Neural crest cell (in vitro differentiated cells): ENCODE measurements around the gene CALHM1. TPM values are rescaled to one million over a fixed set of nuclear protein-coding genes. Genes with fewer than 3 reads are reported as not detected.

Source experiments
- DNase-seq: peaks from one replicate; pipeline ENCODE4 v3.0.0; 2021; ENCODE audit warnings: low read depth, mixed read lengths, low spot score
- H3K27ac Mint-ChIP-seq: one replicate; pipeline ENCODE4 v1.8.0; 2021; ENCODE audit warnings: mild to moderate bottlenecking, mixed read lengths; ENCODE audit not compliant: unreplicated experiment
- H3K27me3 Mint-ChIP-seq: 2 replicates; pipeline ENCODE4 v1.8.0; 2021; ENCODE audit warnings: low read depth, mild to moderate bottlenecking, mixed read lengths
- H3K36me3 Mint-ChIP-seq: 2 replicates; pipeline ENCODE4 v1.8.0; 2021; ENCODE audit warnings: low read depth, mild to moderate bottlenecking, mixed read lengths
- H3K4me1 Mint-ChIP-seq: 2 replicates; pipeline ENCODE4 v1.8.0; 2021; ENCODE audit warnings: mixed read lengths
- H3K4me3 Mint-ChIP-seq: one replicate; pipeline ENCODE4 v1.8.0; 2021; ENCODE audit warnings: mild to moderate bottlenecking, mixed read lengths
- H3K9me3 Mint-ChIP-seq: 2 replicates; pipeline ENCODE4 v1.8.0; 2021; ENCODE audit warnings: mixed read lengths
- total RNA-seq: library from RNA; stranded (reverse); gene quantifications from 2 replicates; pipeline ENCODE4 v1.2.1, GENCODE V29; 2021
- TF ChIP-seq, protein P1 (sequence below): fragments of 200-600 bp; sonication (generic); conservative IDR thresholded peaks from 2 replicates; pipeline ENCODE4 v1.5.0; 2021; ENCODE audit warnings: antibody characterized with exemption, mild to moderate bottlenecking

Gene CALHM1
- total RNA-seq, 1 donor from 2014 or later: not detected

DNA sequence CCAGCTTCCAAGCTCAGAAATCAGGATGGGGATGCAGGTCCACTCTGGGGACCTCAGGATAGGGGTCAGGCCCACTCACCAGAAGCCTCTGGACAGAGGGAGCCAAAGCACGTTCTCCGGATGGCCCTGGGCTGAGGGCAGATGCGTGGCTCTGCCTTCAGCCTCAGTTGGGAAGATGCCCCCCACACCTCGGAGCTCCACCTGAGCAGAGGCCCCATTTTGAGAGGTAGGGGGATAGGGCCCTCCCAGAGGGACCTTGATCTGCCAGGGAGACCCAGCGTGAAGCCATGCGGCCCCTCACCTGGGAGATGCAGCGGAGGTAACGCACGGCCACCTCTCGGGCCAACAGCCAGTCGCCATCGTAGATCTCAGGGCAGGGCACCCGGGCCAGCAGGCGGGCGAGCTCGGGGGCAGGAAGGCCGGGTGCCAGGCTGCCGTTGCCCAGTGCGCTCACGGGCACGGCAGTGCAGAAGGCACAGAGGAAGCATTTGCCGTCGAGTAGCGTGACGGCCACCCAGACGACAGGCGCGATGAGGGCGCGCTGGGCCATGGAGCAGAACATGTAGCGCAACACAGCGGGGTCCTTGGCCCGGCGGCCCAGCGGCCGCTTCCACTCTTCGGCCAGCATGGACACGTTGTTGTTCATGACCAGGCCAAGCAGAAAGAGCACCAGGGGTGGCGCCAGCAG, 660 bp downstream of the CALHM1 start:
- no peaks in the 10 kb centered on the region for H3K4me1 Mint-ChIP-seq
- no peak overlapping the region for H3K4me3 Mint-ChIP-seq
- no peaks in the 10 kb centered on the region for H3K36me3 Mint-ChIP-seq
- no peaks in the 10 kb centered on the region for H3K27me3 Mint-ChIP-seq
- H3K27ac Mint-ChIP-seq: no peak overlapping the region
- TF ChIP-seq, protein P1, sequence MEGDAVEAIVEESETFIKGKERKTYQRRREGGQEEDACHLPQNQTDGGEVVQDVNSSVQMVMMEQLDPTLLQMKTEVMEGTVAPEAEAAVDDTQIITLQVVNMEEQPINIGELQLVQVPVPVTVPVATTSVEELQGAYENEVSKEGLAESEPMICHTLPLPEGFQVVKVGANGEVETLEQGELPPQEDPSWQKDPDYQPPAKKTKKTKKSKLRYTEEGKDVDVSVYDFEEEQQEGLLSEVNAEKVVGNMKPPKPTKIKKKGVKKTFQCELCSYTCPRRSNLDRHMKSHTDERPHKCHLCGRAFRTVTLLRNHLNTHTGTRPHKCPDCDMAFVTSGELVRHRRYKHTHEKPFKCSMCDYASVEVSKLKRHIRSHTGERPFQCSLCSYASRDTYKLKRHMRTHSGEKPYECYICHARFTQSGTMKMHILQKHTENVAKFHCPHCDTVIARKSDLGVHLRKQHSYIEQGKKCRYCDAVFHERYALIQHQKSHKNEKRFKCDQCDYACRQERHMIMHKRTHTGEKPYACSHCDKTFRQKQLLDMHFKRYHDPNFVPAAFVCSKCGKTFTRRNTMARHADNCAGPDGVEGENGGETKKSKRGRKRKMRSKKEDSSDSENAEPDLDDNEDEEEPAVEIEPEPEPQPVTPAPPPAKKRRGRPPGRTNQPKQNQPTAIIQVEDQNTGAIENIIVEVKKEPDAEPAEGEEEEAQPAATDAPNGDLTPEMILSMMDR: no peak
- DNase-seq: no peak
- H3K9me3 Mint-ChIP-seq: no peaks in the 10 kb centered on the region

DNA sequence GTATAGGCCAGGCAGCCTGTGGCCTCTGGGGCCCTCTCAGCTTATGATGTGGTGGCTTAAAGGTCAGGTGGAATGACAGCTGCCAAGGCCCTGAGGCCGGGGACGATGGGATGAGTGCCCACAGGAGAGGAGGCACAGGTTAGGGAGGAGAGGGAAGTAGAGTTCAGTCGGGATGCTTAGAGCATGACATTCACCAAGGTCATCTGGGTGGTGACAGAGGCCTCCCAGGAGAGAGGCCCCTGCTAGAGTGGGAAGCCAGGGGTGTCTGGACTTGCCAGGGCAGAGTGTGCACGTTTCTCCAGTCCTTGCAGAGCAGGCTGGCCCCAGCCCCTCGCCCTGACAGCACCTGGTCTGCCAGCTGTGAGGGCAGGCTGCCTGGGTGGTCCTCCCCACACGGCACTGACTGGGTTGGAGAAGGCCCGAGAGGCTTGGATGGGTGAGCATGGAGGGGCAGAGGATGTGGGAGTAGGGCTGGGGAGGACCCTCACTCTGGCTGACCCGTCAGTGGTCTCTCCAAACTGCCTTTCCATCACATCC, 1.5 kb downstream of the CALHM1 start:
- Mint-ChIP-seq H3K27ac (no peak overlapping the region), H3K4me3 (no peak overlapping the region), H3K27me3 (no peaks in the 10 kb centered on the region), H3K9me3 (no peaks in the 10 kb centered on the region), H3K36me3 (no peaks in the 10 kb centered on the region), H3K4me1 (no peaks in the 10 kb centered on the region)
- no peak for DNase-seq
- TF ChIP-seq, protein P1: no peak

DNA sequence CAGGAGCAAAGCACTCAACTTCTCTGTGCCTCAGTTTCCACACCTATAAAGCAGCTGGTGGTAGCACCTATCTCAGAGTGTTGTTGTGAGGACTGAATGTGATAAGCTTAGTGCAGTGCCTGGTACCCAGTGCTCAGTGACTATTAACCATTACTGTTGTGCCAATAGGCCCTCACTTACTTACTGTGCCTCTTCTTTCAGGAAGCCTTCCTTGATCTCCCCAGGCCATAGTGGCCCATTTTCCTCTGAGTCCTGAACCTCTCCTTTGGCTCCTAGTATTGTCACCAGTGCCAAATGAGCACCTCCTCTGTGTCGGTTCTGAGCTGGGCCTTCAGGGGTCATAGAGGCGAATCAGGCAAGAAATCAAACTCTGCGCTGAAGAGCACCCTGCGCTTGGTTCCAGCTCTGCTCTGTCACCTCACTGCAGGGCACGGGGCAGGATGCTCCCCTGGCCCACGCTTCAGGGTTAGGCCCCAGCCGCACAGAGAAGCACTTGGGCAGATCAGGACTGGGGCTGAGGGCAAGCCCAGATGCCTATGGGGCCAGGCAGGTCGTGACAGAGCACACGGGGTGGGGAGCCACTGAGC, 2.5 kb downstream of the CALHM1 start:
- TF ChIP-seq, protein P1: no peak
- no peaks in the 10 kb centered on the region for H3K9me3 Mint-ChIP-seq
- no peak for DNase-seq
- H3K4me1 Mint-ChIP-seq: no peaks in the 10 kb centered on the region
- no peaks in the 10 kb centered on the region for H3K27me3 Mint-ChIP-seq
- H3K27ac Mint-ChIP-seq: no peak overlapping the region
- H3K36me3 Mint-ChIP-seq: no peaks in the 10 kb centered on the region
- H3K4me3 Mint-ChIP-seq: no peak overlapping the region

DNA sequence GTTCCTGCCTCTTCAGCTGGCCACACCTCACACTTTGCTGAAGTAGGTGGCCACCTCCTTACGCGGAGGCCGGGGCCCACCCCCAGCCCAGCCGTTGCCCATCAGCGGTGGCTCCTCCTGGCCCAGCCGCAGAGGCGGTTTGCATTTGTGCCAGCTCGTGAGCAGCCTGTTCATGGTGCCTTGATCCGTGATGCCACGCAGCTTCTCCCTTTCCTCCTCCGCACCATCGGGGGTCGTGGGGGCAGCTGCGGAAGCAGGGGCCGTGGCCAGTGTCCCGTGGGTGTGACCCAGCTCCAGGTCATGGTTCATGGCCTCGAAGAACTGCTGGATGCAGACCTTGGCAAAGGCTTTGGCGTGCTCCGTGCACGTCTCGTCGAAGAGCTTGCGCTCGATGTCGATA, 3.5 kb downstream of the CALHM1 start:
- Mint-ChIP-seq H3K27ac (no peak overlapping the region), H3K9me3 (no peaks in the 10 kb centered on the region), H3K27me3 (no peaks in the 10 kb centered on the region), H3K4me3 (no peak overlapping the region), H3K4me1 (no peaks in the 10 kb centered on the region), H3K36me3 (no peaks in the 10 kb centered on the region)
- no peak for DNase-seq
- TF ChIP-seq, protein P1: no peak

DNA sequence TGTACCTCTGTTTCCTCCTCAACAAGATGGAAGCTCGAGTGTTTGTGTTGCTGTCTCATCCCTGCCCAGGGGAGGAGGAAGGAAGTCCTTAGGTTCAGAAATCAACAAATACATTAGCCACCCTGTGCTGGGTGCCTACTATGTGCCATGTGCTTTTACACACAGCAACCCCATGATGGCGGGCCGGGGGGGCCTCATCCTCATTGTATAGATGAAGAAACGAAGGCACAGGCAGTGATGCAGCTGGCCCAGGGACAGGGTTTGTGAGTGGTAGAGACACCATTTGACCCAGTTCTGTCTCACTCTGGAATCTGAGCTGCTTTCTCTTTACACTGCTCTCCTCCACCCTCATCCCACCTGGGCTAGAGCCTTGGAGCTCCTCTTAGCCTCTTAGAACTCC, 4.7 kb downstream of the CALHM1 start:
- TF ChIP-seq, protein P1: no peak
- no peak overlapping the region for H3K27ac Mint-ChIP-seq
- no peak for DNase-seq
- H3K27me3 Mint-ChIP-seq: no peaks in the 10 kb centered on the region
- H3K4me1 Mint-ChIP-seq: no peaks in the 10 kb centered on the region
- H3K4me3 Mint-ChIP-seq: no peak overlapping the region
- no peaks in the 10 kb centered on the region for H3K36me3 Mint-ChIP-seq
- no peaks in the 10 kb centered on the region for H3K9me3 Mint-ChIP-seq
